Right ventricle myocardium inferior (tissue), 1 donor: ENCODE results near the gene ITPR1. TPM values are rescaled to one million over a fixed set of nuclear protein-coding genes. Genes with fewer than 3 reads are reported as not detected.

ENCODE experiments used
- ATAC-seq: fragments of 200-7000 bp; cut with Tn5 transposase; one replicate; pipeline ENCODE4 v1.9.1; 2020; ENCODE audit warnings: mild to moderate bottlenecking, moderate library complexity
- DNase-seq: peaks from one replicate; pipeline ENCODE4 v3.0.0; 2021; ENCODE audit errors: missing footprints
- intact Hi-C: fragments of 100-400 bp; cut with DNase I; formaldehyde crosslinking; loops from one replicate; pipeline ENCODE4 v1.11.0; 2022
- total RNA-seq: library from RNA; stranded (reverse); fragmentation: NEBNext Ultra II Directional; extraction: Animal tissue kit (Norgen Biotek cat#: 25700); gene quantifications from one replicate; pipeline ENCODE4 v1.2.1, GENCODE V29; 2021
- donor health status: DM: no; HTN: yes; CAD: no; lungs with severe emphysema.

The ITPR1 gene
- total RNA-seq, 1 donor from 2014 or later = 22.4 TPM

DNA sequence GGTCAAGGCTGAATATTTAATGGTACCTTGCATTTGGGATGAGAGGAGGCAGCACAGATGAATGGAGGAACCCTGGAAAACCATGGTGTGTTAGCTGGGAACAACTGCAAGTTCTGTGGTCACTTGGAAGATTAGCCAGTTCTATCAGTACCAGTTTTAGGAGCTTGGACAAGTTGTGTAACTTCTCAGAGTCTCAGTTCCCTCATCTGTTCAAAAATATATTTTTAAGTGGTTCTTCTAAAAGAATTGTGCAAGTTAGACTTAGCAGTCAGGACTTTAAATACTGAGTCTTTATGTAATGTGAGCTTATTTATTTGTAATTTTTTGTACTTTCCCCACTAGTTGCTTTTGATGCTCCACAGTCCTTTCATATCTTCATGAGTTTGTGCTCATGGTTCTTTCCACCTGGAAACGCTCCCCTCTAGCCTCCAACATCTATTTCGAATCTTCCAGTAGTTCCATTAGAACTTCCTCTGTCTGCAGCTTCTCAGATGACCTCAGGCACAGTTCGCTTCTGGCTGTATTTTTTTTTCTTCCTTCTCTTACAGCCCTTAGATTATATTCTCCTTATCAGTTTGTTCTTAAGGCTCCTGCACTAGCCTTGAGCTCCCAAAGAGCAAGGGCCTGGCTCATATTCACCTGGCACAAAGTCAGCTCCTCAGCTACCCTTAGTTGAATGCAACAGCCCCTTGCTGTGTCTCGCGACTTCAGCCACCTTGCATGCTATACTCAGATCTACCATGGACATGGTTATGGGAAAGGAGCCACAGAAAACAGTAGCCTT is 27.1 kb downstream of the ITPR1 start:
- ATAC-seq = no peak

DNA sequence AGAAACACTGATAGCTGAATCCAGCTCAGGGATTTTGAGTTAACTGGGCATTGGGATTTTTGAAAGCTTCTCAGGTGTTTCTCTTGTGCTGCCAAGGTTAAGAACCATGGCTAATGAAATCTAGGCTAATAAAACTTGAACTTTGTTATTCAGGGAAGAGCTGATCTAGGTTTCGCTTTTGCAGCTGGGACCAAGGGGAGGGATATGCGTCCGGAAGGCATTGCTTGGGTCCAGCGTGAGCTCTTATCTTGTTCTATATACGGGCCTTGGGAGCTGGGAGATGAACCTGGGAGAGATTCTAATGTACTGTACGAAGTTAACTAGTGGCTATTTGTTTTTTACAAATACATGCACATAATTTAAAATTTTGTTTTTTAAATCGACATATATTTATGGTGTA is 29.8 kb downstream of the ITPR1 start:
- no peak for DNase-seq
- intact Hi-C loops = no loop called here
- peak; percentile 51 for ATAC-seq

More for the DNA sequence above, 27.1 kb downstream of the ITPR1 start:
- intact Hi-C loops = no loop called here
- DNase-seq = no peak

DNA sequence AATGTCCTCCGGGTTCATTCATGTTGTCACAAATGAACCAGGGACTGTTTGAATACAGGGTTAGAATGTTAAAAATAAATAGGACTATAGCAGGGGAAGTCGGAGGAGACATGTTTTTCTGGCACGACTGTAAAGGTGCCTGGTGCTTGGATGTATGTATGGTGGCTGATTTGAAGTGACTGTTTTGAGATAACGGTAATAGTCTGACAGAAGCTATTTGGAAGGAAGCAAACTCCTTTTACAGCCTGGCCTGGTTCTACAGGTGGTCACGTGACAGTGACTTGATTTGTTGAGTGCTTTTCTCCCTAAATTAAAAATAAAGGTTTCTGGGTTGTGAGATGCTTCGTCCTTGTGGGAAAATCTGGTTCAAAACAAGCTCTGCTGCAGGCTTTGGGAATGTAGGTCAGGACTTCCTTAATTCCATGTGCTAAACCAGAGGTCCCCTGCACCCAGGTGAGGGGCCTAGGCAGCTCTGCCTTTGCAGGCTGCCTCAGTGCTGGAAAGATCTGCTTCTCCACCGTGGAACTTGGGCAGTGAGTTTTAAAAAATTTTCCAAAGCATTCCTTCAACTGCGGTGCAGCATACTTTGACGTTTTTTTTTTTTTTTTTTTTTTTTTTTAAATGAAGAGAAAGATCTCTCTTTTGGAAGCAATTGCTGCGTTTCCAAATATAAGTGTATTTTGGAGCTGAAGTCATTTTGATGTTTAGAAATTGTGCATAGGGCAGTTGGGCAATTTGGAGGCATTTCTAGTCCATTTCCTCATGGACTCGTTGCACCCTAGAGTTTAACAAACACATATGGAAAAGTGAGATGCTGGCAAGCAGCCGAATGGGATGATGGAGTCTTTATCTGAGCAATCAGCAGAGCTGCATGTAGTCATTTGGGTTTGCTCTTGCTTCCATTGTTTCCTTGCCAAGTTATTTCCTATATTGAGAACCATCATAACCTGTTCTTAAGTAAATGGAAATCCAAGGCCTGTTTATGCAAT is 30.9 kb downstream of the ITPR1 start:
- DNase-seq (no peak), ATAC-seq (no peak)
- intact Hi-C loops = no loop called here

DNA sequence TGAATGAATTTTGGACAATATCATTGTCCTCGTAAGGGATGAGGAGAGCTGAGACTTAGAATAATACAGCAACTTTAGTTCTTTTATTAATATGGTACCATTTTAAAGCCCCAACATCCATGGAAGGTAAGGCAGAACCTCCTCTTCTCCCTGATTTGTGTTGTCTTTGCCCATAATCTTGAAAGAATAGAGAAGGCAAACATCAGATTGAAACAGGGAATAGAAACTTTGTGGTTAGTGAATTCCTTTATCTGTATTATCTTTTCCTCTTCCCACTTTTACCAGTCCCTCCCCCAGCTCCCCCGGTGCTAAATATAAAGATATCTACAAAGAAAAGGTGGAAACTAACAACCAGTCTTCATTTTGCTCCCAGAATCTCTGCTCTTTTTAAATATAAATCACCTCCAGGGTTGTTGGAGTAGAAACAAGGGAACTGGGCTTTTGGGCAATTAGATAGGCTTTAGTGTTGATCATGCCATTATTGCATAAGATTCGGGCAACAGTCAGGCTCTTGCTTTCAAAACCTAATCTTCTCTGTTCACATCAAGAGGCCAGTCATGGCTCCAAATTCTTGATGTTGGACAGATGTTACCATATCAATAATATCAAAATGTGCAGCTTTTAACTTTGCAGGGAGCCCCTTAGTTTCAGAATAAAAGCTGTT is 32.5 kb downstream of the ITPR1 start:
- DNase-seq (no peak), ATAC-seq (no peak)
- intact Hi-C loops = loop anchor here (5.0 kb wide), 1 partner anchor 33 kb away; the partner anchor contains the start of gene ITPR1

DNA sequence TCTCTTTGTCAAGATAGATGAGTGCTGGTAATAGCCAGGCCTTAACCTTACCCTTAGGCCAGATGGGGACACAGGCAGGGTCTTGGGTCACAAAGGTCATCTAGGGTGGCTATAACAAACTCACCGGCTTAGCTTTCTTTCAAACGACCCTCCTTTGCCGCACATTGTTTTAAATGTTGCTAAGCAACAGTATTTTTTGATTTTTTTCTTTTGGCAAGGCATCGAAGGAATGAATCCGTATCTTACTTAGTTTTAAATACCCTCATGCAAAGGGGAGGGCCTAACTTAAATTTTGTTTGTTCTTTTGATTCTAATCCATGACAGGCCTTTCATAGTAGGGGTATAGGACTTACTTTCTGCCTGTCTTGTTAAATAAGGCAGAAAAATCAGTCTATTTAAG is 35.2 kb downstream of the ITPR1 start:
- intact Hi-C loops = loop anchor here (5.0 kb wide), 1 partner anchor 36 kb away; the partner anchor contains the start of gene ITPR1
- ATAC-seq = no peak
- DNase-seq = no peak

DNA sequence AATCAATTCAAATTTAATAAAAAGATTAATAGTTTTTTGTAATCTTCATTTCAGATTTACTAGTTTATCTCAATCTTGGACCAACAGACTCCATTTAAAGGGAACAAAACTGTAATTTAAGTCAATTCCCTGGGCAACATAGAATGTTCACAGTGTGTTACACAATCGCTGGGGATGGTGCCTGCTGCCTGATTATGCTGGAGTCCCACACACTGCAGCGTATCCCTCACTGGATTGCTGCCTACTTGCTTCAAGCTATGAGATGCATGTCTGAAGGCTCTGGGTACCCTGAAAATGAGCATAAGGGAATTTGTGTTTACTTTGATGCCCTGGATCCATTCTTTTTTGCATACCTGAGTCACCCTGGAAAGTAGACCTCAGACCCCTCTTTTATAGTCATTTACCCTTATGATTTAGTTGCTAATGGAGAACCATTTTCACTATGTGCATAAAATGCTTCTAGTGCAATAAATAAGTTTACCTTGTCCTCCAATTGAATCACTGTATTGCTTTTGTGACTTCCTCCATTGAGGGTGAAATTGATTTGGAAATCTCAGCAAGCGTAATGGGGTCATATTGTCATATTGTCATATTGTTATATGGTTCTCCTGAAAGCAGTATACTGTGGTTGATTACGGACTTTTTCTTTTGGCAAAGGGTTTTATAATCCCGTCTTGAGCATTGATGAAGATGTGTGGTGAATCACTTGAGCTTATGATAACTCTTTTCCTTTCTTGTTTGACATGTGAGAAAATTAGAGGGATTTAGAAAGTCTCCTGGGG is 35.9 kb downstream of the ITPR1 start:
- DNase-seq (peak; percentile 68), ATAC-seq (peak; percentile 79)
- intact Hi-C loops = loop anchor here (5.0 kb wide), 1 partner anchor 37 kb away; the partner anchor contains the start of gene ITPR1

DNA sequence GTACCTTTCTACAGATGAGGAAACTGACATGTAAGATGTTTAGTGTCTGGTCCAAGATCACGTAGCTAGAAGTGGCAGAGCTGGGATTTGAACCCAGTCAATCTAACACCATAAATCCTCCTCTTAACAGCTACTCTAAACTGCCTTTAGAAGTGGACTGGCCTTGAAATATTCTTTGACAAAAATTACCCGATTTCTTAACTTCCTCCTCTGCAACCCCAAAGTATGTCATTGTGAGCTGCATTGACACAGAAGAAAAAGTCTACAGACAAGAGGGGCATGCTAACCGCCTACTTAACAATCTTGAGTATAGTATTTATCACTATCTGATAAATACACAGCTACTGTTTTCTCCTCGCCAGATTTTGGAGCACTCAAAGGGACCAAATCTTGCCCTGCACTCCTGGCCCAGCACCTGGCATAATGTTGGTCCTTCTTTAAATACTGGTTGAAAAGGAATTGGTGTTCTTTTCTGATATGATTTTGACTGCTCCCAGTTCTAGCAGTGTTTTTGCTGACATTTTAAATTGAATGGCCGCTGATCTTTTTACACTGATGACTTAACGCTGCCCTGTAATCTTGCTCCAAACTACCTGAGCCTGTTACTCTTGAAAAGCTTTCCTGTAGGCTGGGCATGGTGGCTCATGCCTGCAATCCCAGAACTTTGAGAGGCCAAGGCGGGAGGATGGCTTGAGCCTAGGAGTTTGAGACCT is 36.9 kb downstream of the ITPR1 start:
- no peak for DNase-seq
- ATAC-seq = no peak
- intact Hi-C loops = loop anchor here (5.0 kb wide), 2 partner anchors 38 to 52 kb away; partner anchors contain the start of gene ITPR1

DNA sequence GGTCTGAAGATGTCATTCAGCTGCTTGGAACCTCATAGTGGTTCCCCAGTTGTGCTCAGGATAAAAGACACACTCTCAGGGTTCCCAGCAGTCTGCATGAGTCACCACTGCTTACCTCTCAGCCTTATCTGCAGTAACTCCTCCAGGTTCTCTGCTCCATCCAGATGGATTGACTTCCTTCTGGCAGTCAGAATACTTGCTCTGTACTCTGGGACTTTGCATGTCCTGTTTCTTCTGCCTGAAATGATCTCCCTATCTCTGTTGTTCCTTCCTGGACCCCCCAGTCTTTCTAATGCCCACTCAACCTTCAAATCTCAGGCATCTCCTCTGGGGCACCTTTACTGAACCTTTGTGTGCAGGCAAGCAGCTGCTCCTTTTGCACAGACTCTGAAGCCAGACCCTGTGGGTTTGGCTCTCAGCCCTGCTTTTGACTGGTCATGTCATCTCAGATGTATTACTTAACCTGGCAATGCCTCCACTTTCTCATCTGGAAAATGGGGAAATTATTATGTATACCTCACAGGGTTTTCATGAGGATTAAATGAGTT is 38.4 kb downstream of the ITPR1 start:
- no peak for DNase-seq
- intact Hi-C loops = loop anchor here (5.0 kb wide), 1 partner anchor 51 kb away; no protein-coding TSS in a partner anchor
- ATAC-seq = peak; percentile 4

DNA sequence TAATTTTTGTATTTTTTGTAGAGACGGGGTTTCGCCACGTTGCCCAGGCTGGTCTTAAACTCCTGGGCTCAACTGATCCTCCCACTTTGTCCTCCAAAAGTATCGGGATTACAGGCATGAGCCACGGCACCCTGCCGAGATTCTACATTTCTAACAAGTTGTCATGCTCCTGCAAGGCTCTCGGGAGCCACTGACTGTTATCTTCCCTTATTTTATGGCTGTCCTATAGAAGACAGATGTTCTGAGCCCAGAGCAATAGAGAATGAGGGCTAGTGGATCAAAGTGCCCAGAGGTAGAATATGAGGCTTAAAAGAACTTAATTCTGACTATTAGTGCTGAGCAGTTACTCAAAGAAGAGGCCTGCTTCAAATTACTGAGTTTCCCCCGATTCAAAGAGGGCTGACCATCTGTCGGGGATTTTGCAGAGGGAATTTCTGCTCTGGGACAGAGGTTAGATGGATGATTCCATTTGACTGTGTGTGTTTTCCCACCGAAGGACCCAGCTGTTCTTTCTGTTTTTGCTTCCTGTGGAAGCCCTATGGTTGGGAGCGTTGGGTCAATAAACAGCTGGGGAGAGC is 39.5 kb downstream of the ITPR1 start:
- intact Hi-C loops = loop anchor here (5.0 kb wide), 1 partner anchor 50 kb away; no protein-coding TSS in a partner anchor
- no peak for DNase-seq
- ATAC-seq = no peak

DNA sequence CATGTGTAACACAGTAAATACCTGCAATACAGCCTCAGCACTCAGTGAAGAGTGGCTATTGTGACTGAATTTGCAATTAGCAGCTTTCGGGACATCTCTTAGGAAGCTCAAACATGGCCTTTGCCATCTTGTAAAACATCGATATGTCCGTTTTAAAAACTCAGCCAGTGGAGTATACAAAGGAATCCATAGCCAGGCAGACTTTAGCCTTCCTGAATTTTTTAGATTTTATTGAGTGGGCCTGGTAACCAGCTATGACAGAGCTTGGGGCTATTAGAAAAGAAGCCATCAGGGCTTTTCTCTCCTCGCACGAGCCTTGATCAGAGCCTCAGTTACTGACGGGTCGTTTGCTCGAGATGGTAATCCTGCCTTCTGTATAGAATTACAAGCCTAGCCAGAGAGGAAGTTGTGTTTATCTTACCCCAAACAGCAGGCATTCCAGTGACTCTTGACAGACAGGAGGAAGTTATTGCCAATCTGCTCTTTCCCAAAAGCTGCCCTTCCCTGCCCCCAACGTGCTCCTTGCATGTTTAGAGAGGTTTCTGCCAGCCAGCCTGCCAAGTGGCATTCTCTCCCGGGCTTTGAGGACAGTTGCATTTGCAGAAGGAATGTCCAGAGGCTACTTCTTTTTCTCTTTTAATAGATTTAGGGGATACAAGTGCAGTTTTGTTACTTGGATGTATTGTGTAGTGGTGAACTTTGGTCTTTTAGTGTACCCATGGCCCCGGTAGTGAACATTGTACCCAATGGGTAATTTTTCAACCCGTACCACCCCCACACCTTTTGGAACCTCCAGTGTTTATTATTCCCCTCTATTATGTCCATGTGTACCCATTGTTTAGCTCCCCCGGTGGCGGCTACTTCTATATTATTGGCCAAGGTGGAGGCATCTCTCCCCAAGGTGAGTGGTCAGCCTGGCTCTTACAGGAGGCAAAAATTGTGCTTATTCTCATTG is 40.6 kb downstream of the ITPR1 start:
- ATAC-seq = peak; percentile 29
- intact Hi-C loops = loop anchor here (5.0 kb wide), 1 partner anchor 49 kb away; no protein-coding TSS in a partner anchor

DNA sequence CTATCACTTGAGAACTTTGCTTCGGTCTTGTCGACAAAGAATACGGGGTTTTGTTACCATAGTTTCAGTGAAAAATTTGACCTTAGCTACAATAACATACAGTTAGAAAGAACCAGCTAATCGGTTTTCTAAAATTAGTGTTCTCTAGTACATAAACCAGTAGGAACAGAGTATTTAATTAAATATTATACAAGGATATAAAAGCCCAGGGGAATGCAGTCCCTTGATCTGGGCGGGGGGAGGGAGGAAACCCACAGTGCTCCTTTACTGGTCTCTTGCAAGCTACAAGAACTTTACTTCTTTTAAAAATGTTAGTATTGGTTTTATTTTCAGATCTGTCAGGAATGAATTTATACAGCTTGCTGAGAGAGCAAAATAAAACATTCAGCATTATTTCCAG is 41.8 kb downstream of the ITPR1 start:
- DNase-seq (no peak), ATAC-seq (no peak)
- intact Hi-C loops = loop anchor here (5.0 kb wide), 1 partner anchor 47 kb away; no protein-coding TSS in a partner anchor

More for the DNA sequence above, 40.6 kb downstream of the ITPR1 start:
- DNase-seq = peak; percentile 67

DNA sequence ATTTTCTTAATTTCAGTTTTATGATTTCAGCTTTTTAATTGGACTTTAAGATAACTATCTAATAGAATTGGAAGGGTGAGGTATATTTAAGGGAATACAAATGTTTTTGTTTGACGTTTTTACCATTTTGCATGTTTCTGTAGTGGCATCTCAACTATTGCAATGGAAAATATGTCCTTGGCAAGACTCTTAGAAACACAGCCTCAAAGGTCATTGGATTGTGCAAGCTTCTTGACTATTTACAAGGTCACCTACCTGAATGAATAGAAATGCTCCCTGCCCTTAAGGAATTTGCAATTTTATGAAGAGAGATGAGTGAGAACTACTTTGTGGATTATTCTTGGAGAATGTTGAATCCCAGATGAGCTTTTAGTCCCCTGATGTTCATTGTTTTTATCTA is 43.1 kb downstream of the ITPR1 start:
- DNase-seq (no peak), ATAC-seq (no peak)
- intact Hi-C loops = no loop called here

DNA sequence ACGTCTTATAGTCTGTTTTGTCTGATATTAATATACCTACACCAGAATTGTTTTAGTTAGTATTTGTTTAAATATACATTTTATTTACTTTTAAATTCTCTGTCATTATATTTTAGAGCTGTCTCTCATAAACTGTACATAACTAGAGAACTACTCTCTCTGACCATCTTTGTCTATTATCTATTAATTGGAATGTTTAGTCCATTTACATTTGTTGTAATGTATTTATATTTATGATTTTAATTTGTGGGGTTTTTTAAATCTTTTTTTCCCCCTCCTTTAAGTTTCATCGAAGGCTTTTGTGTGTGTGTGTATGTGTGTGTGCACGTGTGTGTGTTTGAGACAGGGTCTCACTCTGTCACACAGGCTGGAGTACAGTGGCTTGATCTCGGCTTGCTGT is 47.1 kb downstream of the ITPR1 start:
- ATAC-seq = no peak
- intact Hi-C loops = no loop called here

DNA sequence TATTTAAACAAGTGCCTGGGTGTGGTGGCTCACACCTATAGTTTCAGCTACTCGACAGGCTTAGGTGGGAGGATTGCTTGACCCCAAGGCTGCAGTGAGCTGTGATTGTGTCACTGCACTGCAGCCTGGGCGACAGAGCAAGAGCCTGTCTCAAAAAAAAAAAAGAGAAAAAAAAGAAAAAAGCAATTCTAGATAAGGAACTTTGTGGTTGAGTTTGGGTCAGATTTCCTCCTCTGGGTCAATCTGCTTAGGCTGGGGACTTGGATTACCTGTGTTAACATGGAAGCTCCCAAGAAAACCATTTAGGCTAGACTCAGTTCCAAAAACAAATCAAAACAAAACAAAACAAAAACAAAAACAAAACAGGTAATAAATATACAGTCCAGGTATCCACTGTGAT is 50.0 kb downstream of the ITPR1 start:
- no peak for DNase-seq
- ATAC-seq = no peak
- intact Hi-C loops = no loop called here

More for the DNA sequence above, 47.1 kb downstream of the ITPR1 start:
- no peak for DNase-seq

DNA sequence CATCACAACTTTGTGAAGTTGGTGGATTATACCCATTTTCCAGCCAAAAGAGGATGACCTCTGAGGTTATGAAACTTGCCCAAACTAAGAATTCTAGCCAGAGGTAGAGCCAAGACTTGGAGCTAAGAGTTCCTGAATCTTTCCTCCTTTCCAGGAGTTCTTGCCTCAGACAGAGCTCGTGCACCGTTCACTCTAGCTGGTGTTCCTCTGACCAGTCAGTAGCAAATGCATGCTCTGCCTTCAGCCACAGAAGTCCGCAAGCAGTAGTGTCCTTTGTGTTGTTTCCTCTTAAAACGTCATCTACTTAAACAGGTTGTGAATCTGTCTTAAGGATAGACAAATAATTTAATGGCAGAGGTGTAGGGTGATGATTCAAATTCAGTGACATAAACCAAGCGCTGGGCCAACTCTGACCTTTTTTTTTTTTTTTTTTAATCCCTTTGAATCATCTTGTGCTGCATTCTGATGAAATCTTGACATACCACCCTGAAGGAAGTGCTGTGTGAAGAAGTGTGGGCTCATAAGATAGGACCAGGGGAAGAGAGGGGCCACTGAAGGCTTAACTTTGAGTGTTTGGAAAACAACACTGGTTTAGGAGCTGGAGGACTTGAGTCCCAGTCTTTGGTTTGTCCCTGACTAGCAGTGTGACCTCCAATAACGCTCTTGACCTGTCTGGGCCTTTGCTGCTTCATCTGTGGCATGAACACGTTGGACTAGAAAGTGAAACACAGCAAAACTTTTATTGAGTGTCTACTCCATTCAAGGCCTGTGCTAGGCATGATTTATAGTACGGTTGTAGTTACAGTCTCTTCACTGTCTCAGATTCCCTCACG is 53.4 kb downstream of the ITPR1 start:
- intact Hi-C loops = no loop called here
- no peak for ATAC-seq

More for the DNA sequence above, 53.4 kb downstream of the ITPR1 start:
- no peak for DNase-seq
